Femur (tissue), 1 donor: Measurements from ENCODE around the gene GUCY1A1.
"Not testable (repeated sequence)": the region's sequence is repeated elsewhere in the genome, so short reads cannot be mapped to it uniquely, and the experiment has no call there.

Source experiments
- DNase-seq: peaks from one replicate; pipeline ENCODE4 v3.0.0-alpha.2; 2017

Gene GUCY1A1

GRCh38 chr4:155666344-155667221 lies at the start of gene GUCY1A1:
GUCY1A1 (plus strand) TSS chr4:155666848; CDS start chr4:155696868, 30,020 bp downstream.
- peak; percentile 56 for DNase-seq

- DNase-seq: no peak
Observed at GRCh38 chr4:155617296-155617695, 49.4 kb upstream of the GUCY1A1 start.

- DNase-seq: no peak
Observed at GRCh38 chr4:155618183-155618838, 48.3 kb upstream of the GUCY1A1 start.

- no peak for DNase-seq
Observed at GRCh38 chr4:155620637-155621036, 46.0 kb upstream of the GUCY1A1 start.

- no peak for DNase-seq
Observed at GRCh38 chr4:155624478-155624877, 42.2 kb upstream of the GUCY1A1 start.

- DNase-seq: no peak
Observed at GRCh38 chr4:155626561-155626960, 40.1 kb upstream of the GUCY1A1 start.

- DNase-seq: no peak
Observed at GRCh38 chr4:155629183-155629825, 37.3 kb upstream of the GUCY1A1 start.

- DNase-seq: no peak
Observed at GRCh38 chr4:155629956-155630355, 36.7 kb upstream of the GUCY1A1 start.

- DNase-seq: no peak
Observed at GRCh38 chr4:155632310-155632840, 34.3 kb upstream of the GUCY1A1 start.

GRCh38 chr4:155638195-155638965 lies 28.3 kb upstream of the GUCY1A1 start:
- no peak for DNase-seq

- DNase-seq: no peak
Observed at GRCh38 chr4:155639704-155640523, 26.7 kb upstream of the GUCY1A1 start.

- DNase-seq: no peak
Observed at GRCh38 chr4:155640751-155641150, 25.9 kb upstream of the GUCY1A1 start.

GRCh38 chr4:155643087-155643486 lies 23.6 kb upstream of the GUCY1A1 start:
- no peak for DNase-seq

- DNase-seq: no peak
Observed at GRCh38 chr4:155646001-155646400, 20.6 kb upstream of the GUCY1A1 start.

- DNase-seq: not testable (repeated sequence)
Observed at GRCh38 chr4:155650785-155651184, 15.9 kb upstream of the GUCY1A1 start.

- no peak for DNase-seq
Observed at GRCh38 chr4:155653052-155653451, 13.6 kb upstream of the GUCY1A1 start.

GRCh38 chr4:155656025-155656424 lies 10.6 kb upstream of the GUCY1A1 start:
- no peak for DNase-seq

- DNase-seq: no peak
Observed at GRCh38 chr4:155657169-155657568, 9.5 kb upstream of the GUCY1A1 start.

- DNase-seq: no peak
Observed at GRCh38 chr4:155657985-155658680, 8.5 kb upstream of the GUCY1A1 start.

GRCh38 chr4:155658681-155659064 lies 8.0 kb upstream of the GUCY1A1 start:
- no peak for DNase-seq

- DNase-seq: no peak
Observed at GRCh38 chr4:155659176-155659575, 7.5 kb upstream of the GUCY1A1 start.
